Liver (tissue), 9 donors: ENCODE results near the gene RND3. TPM values are rescaled to one million over a fixed set of nuclear protein-coding genes. Genes with fewer than 3 reads are reported as not detected.

Experiments
- DNase-seq: peaks from one replicate; pipeline ENCODE4 v3.0.0-alpha.2; 2017; ENCODE audit warnings: low spot score
- H3K27ac ChIP-seq, 2 donors: one replicate each; pipeline ENCODE4 v1.7.0; 2013; ENCODE audit warnings: inconsistent platforms in 2 of 2, low read length in 2 of 2, control low read depth in 1 of 2, low read depth in 1 of 2, mild to moderate bottlenecking in 1 of 2
- H3K27me3 ChIP-seq, 4 donors: one replicate each; pipeline versions ENCODE4 v1.6.1 to v1.7.0; 2013; ENCODE audit warnings: low read length in 3 of 4, inconsistent platforms in 1 of 4, mild to moderate bottlenecking in 1 of 4, moderate library complexity in 1 of 4; ENCODE audit not compliant: control insufficient read depth in 4 of 4, insufficient read depth in 4 of 4
- H3K36me3 ChIP-seq, 4 donors: one replicate each; pipeline versions ENCODE4 v1.6.1 to v1.7.0; 2013; ENCODE audit warnings: low read length in 3 of 4, mild to moderate bottlenecking in 3 of 4, low read depth in 1 of 4, moderate library complexity in 1 of 4; ENCODE audit not compliant: control insufficient read depth in 4 of 4, insufficient read depth in 3 of 4
- H3K4me1 ChIP-seq, 4 donors: one replicate each; pipeline versions ENCODE4 v1.6.1 to v1.7.0; 2013; ENCODE audit warnings: low read length in 3 of 4, mild to moderate bottlenecking in 3 of 4, moderate library complexity in 1 of 4; ENCODE audit not compliant: control insufficient read depth in 4 of 4, insufficient read depth in 4 of 4
- H3K4me3 ChIP-seq, 3 donors: one replicate each; pipeline versions ENCODE4 v1.6.1 to v1.7.0; 2013; ENCODE audit warnings: low read length in 3 of 3, control low read depth in 1 of 3, low read depth in 1 of 3, mild to moderate bottlenecking in 1 of 3
- H3K9ac ChIP-seq, 2 donors: one replicate each; pipeline ENCODE4 v1.7.0; 2013; ENCODE audit warnings: low read length in 2 of 2, mild to moderate bottlenecking in 2 of 2, moderate library complexity in 2 of 2, control low read depth in 1 of 2, low read depth in 1 of 2
- H3K9me3 ChIP-seq, 4 donors: one replicate each; pipeline versions ENCODE4 v1.6.1 to v1.7.0; 2013; ENCODE audit warnings: low read length in 3 of 4; ENCODE audit not compliant: control insufficient read depth in 4 of 4
- ATF3 ChIP-seq: IDR thresholded peaks from 2 replicates; pipeline ENCODE4 v1.6.1; 2016; ENCODE audit warnings: antibody characterized with exemption
- CTCF ChIP-seq: fragments of 150-350 bp; IDR thresholded peaks from 2 replicates; pipeline ENCODE4 v1.5.1; 2017; ENCODE audit warnings: improper control_type of control experiment, low read depth, low read length; ENCODE audit not compliant: missing input control
- EGR1 ChIP-seq, 2 donors: IDR thresholded peaks; 2 replicates each; pipeline ENCODE4 v1.6.1; 2016 to 2018; ENCODE audit warnings: antibody characterized with exemption in 2 of 2, low read depth in 2 of 2
- FOXA1 ChIP-seq: IDR thresholded peaks from 2 replicates; pipeline ENCODE4 v1.6.1; 2016; ENCODE audit warnings: antibody characterized with exemption
- FOXA2 ChIP-seq: IDR thresholded peaks from 2 replicates; pipeline ENCODE4 v1.6.1; 2016; ENCODE audit warnings: antibody characterized with exemption
- GABPA ChIP-seq, 2 donors: IDR thresholded peaks in 1 of 2; conservative IDR thresholded peaks in 1 of 2; 2 replicates each; pipeline ENCODE4 v1.6.1; 2016; ENCODE audit warnings: antibody characterized with exemption in 2 of 2, mild to moderate bottlenecking in 1 of 2, moderate library complexity in 1 of 2
- HNF4A ChIP-seq, 2 donors: conservative IDR thresholded peaks; 2 replicates each; pipeline ENCODE4 v1.6.1; 2016; ENCODE audit warnings: antibody characterized with exemption in 2 of 2, mild to moderate bottlenecking in 2 of 2
- HNF4G ChIP-seq: IDR thresholded peaks from 2 replicates; pipeline ENCODE4 v1.6.1; 2016; ENCODE audit warnings: antibody characterized with exemption
- JUND ChIP-seq, 2 donors: IDR thresholded peaks; 2 replicates each; pipeline ENCODE4 v1.6.1; 2016; ENCODE audit warnings: antibody characterized with exemption in 2 of 2
- NR2F2 ChIP-seq: IDR thresholded peaks from 2 replicates; pipeline ENCODE4 v1.6.1; 2016; ENCODE audit warnings: antibody characterized with exemption
- RAD21 ChIP-seq, 2 donors: IDR thresholded peaks; 2 replicates each; pipeline ENCODE4 v1.6.1; 2016; ENCODE audit warnings: antibody characterized with exemption in 2 of 2, mild to moderate bottlenecking in 2 of 2
- REST ChIP-seq: IDR thresholded peaks from 2 replicates; pipeline ENCODE4 v1.6.1; 2016; ENCODE audit warnings: antibody characterized with exemption, mild to moderate bottlenecking
- RXRA ChIP-seq, 2 donors: IDR thresholded peaks; 2 replicates each; pipeline ENCODE4 v1.6.1; 2017 to 2018; ENCODE audit warnings: antibody characterized with exemption in 2 of 2, mild to moderate bottlenecking in 1 of 2
- SP1 ChIP-seq: IDR thresholded peaks from 2 replicates; pipeline ENCODE4 v1.6.1; 2018; ENCODE audit warnings: antibody characterized with exemption, mild to moderate bottlenecking
- TAF1 ChIP-seq: conservative IDR thresholded peaks from 2 replicates; pipeline ENCODE4 v1.6.1; 2016; ENCODE audit warnings: antibody characterized with exemption, mild to moderate bottlenecking
- YY1 ChIP-seq: IDR thresholded peaks from 2 replicates; pipeline ENCODE4 v1.6.1; 2016; ENCODE audit warnings: antibody characterized with exemption, mild to moderate bottlenecking
- ZBTB33 ChIP-seq: IDR thresholded peaks from 2 replicates; pipeline ENCODE4 v1.6.1; 2016; ENCODE audit warnings: antibody characterized with exemption
- WGBS: extraction: QIAGEN DNeasy Blood & Tissue Kit; methylation state at CpG from one replicate; pipeline ENCODE4 v1.1.7; 2013; 5-methylcytosine and 5-hydroxymethylcytosine counted together
- polyA plus RNA-seq, 2 donors: library from polyadenylated mRNA; stranded (reverse) in 1 of 2; unstranded in 1 of 2; fragments of 200-250 nt in 1 of 2; fragments of >200 nt in 1 of 2; fragmentation: Nextera tagmentation in 1 of 2; extraction: Ambion mirVana in 1 of 2; gene quantifications; one replicate each; pipeline versions ENCODE4 v1.2.1 to v1.2.3, GENCODE V29; 2013 to 2015
- total RNA-seq, 2 donors: library from RNA; depleted of rRNA; stranded (reverse); fragments of >200 nt; gene quantifications; one replicate each; pipeline ENCODE4 v1.2.3, GENCODE V29; 2014
- TF ChIP-seq, protein P1 (sequence below): IDR thresholded peaks from 2 replicates; pipeline ENCODE4 v1.6.1; 2016; ENCODE audit warnings: antibody characterized with exemption
- donor health status: healthy.
- donor health status: healthy.
- donor health status: healthy.
- donor health status: healthy.
- donor health status: healthy.

Gene RND3
- total and polyA plus RNA-seq, 4 donors, result 14.8 to 30.0 (median 21.6) TPM

DNA sequence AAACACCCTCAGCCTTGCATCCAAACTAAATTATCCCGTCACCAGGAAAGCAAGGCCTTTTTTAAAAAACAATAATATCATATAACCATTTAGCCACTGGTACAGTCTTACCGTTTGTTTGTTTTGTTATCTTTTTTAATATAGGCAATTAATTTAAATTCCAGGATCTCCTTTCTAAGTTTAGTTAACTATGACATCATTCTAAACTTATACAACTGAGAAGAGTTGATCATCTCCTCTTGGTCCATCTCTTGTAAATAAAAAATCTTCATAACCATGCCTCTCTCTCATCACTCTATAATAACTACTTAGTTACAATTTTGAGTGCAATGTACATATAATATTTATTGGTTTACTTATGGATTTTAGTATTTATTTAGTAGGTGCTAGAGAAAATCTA is 46.2 kb downstream of the RND3 start:
- WGBS, result 70% methylated on average over 2 of the region's 2 CpGs
- Histone ChIP-seq H3K9me3 (no peaks in the 10 kb centered on the region), H3K4me1 (no peaks in the 10 kb centered on the region), H3K9ac (no peak overlapping the region), H3K27me3 (no peaks in the 10 kb centered on the region), H3K4me3 (no peak overlapping the region), H3K27ac (no peak overlapping the region), H3K36me3 (no peaks in the 10 kb centered on the region)
- no peak for DNase-seq
- no peak for TF ChIP-seq YY1
- no peak for TF ChIP-seq REST
- no peak for TF ChIP-seq FOXA2
- no peak for TF ChIP-seq ZBTB33
- TF ChIP-seq EGR1 (IDR thresholded peaks at IDR 0.05; ENCODE audit: low read depth in 2 of 2), result no peak
- no peak for TF ChIP-seq NR2F2
- no peak for TF ChIP-seq ATF3
- TF ChIP-seq GABPA (IDR thresholded peaks at IDR 0.05 in 1 of 2, conservative IDR thresholded peaks at IDR 0.05 in 1 of 2), result no peak
- no peak for TF ChIP-seq SP1
- TF ChIP-seq RXRA (IDR thresholded peaks at IDR 0.05), result no peak
- TF ChIP-seq FOXA1, result no peak
- no peak for TF ChIP-seq HNF4A (conservative IDR thresholded peaks at IDR 0.05)
- no peak for TF ChIP-seq JUND (IDR thresholded peaks at IDR 0.05)
- no peak for TF ChIP-seq TAF1
- TF ChIP-seq RAD21 (IDR thresholded peaks at IDR 0.05), result no peak

DNA sequence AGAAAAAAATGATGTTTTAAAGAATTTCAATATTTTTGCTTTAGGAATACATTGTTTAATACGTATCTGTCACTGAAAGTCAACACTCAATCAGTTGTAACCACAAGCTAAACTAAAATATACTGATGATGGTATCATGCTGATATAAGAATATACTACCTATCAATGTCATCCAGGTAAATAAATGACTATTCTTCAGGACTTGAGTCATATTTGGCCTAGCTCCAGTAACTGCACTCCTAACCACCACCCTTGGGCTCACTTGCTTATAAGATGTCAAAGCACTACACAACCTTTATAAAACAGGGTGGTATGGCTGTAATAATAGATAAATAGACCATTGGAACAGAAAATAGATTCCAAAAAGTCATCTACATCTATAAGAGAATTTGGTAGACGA is 48.8 kb downstream of the RND3 start:
- H3K27ac ChIP-seq, result no peak overlapping the region
- H3K27me3 ChIP-seq, result no peaks in the 10 kb centered on the region
- H3K4me3 ChIP-seq, result no peak overlapping the region
- 92% methylated on average over 2 of the region's 2 CpGs for WGBS
- H3K9me3 ChIP-seq, result no peaks in the 10 kb centered on the region
- H3K4me1 ChIP-seq, result no peaks in the 10 kb centered on the region
- H3K9ac ChIP-seq, result no peak overlapping the region
- DNase-seq, result no peak
- H3K36me3 ChIP-seq, result no peaks in the 10 kb centered on the region
- TF ChIP-seq CTCF (no peak), HNF4A (conservative IDR thresholded peaks at IDR 0.05) (no peak), RXRA (IDR thresholded peaks at IDR 0.05) (no peak), NR2F2 (no peak), HNF4G (no peak), TAF1 (no peak), GABPA (IDR thresholded peaks at IDR 0.05 in 1 of 2, conservative IDR thresholded peaks at IDR 0.05 in 1 of 2) (no peak), FOXA1 (no peak), JUND (IDR thresholded peaks at IDR 0.05) (no peak), SP1 (no peak), RAD21 (IDR thresholded peaks at IDR 0.05) (no peak), EGR1 (IDR thresholded peaks at IDR 0.05; ENCODE audit: low read depth in 2 of 2) (no peak), FOXA2 (no peak), ATF3 (no peak), YY1 (no peak), REST (no peak)
- TF ChIP-seq, protein P1, sequence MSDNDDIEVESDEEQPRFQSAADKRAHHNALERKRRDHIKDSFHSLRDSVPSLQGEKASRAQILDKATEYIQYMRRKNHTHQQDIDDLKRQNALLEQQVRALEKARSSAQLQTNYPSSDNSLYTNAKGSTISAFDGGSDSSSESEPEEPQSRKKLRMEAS, result no peak
